Measurements from ENCODE around the gene CCL7.

Gene CCL7

DNA sequence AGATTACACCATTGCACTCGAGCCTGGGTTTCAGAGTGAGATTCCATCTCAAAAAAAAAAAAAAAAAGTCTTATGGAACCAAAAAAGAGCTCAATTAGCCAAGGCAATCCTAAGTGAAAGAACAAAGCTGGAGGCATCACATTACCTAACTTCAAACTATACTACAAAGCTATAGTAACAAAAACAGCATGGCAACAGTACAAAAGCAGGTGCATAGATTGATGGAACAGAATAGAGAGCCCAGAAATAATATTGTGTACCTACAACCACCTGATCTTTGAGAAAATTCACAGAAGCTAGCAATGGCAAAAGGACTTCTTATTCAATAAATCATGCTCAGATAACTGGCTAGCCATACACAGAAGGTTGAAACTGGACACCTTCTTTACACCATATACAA is 39.7 kb upstream of the CCL7 start:
- Histone ChIP-seq H3K4me1 (ENCODE audit: control insufficient read depth, low read length) (no peaks in the 10 kb centered on the region), H3F3A (ENCODE audit: control insufficient read depth, insufficient read depth) (no peaks in the 10 kb centered on the region), H3K27ac (ENCODE audit: low read depth, low read length) (no peak overlapping the region), H3K4me3 (ENCODE audit: low read length) (no peak overlapping the region), H3K27me3 (ENCODE audit: control insufficient read depth, low read length) (no peaks in the 10 kb centered on the region), H3K9me2 (replicated peaks; ENCODE audit: control insufficient read depth, low read length) (no peaks in the 10 kb centered on the region), H3K36me3 (ENCODE audit: control insufficient read depth, low read length) (no peaks in the 10 kb centered on the region), H3K4me2 (ENCODE audit: low read length) (no peak overlapping the region), H4K20me1 (ENCODE audit: control insufficient read depth, insufficient read depth, low read depth, low read length) (no peaks in the 10 kb centered on the region), H3K79me2 (ENCODE audit: control insufficient read depth, low read length) (no peaks in the 10 kb centered on the region), H3K9me3 (ENCODE audit: control insufficient read depth, insufficient read depth, low read length) (peaks cover 4% of the 10 kb centered on the region; the same call in 1 of the 2 replicates)
- TF ChIP-seq EZH2phosphoT487 (IDR thresholded peaks at IDR 0.05; ENCODE audit: borderline replicate concordance, low read length): no peak
- TF ChIP-seq CTCF (IDR thresholded peaks at IDR 0.05; ENCODE audit: low read depth, low read length, poor library complexity, severe bottlenecking): no peak

DNA sequence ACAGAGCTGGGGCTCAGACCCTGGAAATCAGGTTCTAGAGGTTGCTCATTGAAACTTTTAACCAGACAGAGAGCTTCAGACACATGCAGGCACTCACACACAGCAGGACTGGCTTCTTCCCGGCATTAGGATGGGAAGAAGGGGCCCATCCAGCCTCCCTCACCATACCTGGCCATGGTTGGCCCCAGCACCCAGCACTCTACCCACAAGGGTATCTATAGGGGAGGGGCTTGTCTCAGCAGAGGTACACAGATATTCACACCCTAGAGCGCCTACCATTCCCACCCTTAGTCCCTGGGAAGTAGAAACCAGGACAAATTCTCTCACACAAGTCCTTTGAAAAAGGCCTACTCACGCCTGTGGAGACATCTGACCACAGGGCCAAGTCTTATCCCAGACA is 35.4 kb upstream of the CCL7 start:
- H3K4me1 ChIP-seq (ENCODE audit: control insufficient read depth, low read length): no peaks in the 10 kb centered on the region
- no peaks in the 10 kb centered on the region for H4K20me1 ChIP-seq (ENCODE audit: control insufficient read depth, insufficient read depth, low read depth, low read length)
- H3K36me3 ChIP-seq (ENCODE audit: control insufficient read depth, low read length): no peaks in the 10 kb centered on the region
- no peak overlapping the region for H3K4me3 ChIP-seq (ENCODE audit: low read length)
- H3K79me2 ChIP-seq (ENCODE audit: control insufficient read depth, low read length): no peaks in the 10 kb centered on the region
- TF ChIP-seq CTCF (IDR thresholded peaks at IDR 0.05; ENCODE audit: low read depth, low read length, poor library complexity, severe bottlenecking) (no peak), EZH2phosphoT487 (IDR thresholded peaks at IDR 0.05; ENCODE audit: borderline replicate concordance, low read length) (no peak)
- no peaks in the 10 kb centered on the region for H3K27me3 ChIP-seq (ENCODE audit: control insufficient read depth, low read length)
- H3K4me2 ChIP-seq (ENCODE audit: low read length): no peak overlapping the region
- H3K9me2 ChIP-seq (replicated peaks; ENCODE audit: control insufficient read depth, low read length): no peaks in the 10 kb centered on the region
- H3F3A ChIP-seq (ENCODE audit: control insufficient read depth, insufficient read depth): no peaks in the 10 kb centered on the region
- peaks cover 4% of the 10 kb centered on the region; the same call in 1 of the 2 replicates for H3K9me3 ChIP-seq (ENCODE audit: control insufficient read depth, insufficient read depth, low read length)
- H3K27ac ChIP-seq (ENCODE audit: low read depth, low read length): no peak overlapping the region

DNA sequence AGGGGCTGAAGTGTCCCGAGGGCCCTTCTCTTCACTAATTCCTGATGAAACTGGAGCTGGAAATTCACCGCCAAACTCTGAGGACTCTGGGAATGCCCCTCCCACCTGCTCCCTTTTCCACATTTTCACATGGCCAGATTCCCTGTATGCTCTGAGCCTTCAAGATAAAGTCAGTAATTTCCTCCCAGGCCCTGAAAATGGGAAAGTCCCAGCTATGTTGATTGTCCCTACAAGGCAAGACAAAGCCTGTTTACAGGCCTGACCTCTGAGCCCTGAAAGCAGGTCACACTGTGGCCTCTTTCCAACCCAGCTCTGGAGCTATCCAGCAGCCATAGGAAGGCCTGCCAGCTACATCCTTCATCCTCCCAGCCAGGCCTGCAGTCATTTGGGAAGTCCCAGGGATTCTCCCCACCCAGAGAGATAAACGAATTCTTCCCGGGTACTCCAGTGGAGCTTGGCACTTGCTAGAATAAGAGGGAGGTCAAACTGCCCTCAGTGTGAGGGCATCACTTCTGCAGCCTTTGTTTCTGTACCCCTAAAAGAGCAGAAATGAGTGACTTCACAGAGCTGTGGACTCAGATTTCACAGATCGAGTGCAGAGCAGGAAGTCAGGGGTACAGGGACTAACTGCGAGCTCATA is 34.5 kb upstream of the CCL7 start:
- H3K27ac ChIP-seq (ENCODE audit: low read depth, low read length): no peak overlapping the region
- peaks cover 1% of the 10 kb centered on the region; the same call in 1 of the 2 replicates for H3K9me3 ChIP-seq (ENCODE audit: control insufficient read depth, insufficient read depth, low read length)
- H3K36me3 ChIP-seq (ENCODE audit: control insufficient read depth, low read length): no peaks in the 10 kb centered on the region
- H3F3A ChIP-seq (ENCODE audit: control insufficient read depth, insufficient read depth): no peaks in the 10 kb centered on the region
- no peak overlapping the region for H3K4me2 ChIP-seq (ENCODE audit: low read length)
- no peaks in the 10 kb centered on the region for H3K9me2 ChIP-seq (replicated peaks; ENCODE audit: control insufficient read depth, low read length)
- H3K27me3 ChIP-seq (ENCODE audit: control insufficient read depth, low read length): no peaks in the 10 kb centered on the region
- H3K4me3 ChIP-seq (ENCODE audit: low read length): no peak overlapping the region
- TF ChIP-seq EZH2phosphoT487 (IDR thresholded peaks at IDR 0.05; ENCODE audit: borderline replicate concordance, low read length): no peak
- TF ChIP-seq CTCF (IDR thresholded peaks at IDR 0.05; ENCODE audit: low read depth, low read length, poor library complexity, severe bottlenecking): no peak
- H3K4me1 ChIP-seq (ENCODE audit: control insufficient read depth, low read length): no peaks in the 10 kb centered on the region
- no peaks in the 10 kb centered on the region for H3K79me2 ChIP-seq (ENCODE audit: control insufficient read depth, low read length)
- H4K20me1 ChIP-seq (ENCODE audit: control insufficient read depth, insufficient read depth, low read depth, low read length): no peaks in the 10 kb centered on the region
